Measurements from ENCODE around the gene SLC6A2.

The SLC6A2 gene

DNA sequence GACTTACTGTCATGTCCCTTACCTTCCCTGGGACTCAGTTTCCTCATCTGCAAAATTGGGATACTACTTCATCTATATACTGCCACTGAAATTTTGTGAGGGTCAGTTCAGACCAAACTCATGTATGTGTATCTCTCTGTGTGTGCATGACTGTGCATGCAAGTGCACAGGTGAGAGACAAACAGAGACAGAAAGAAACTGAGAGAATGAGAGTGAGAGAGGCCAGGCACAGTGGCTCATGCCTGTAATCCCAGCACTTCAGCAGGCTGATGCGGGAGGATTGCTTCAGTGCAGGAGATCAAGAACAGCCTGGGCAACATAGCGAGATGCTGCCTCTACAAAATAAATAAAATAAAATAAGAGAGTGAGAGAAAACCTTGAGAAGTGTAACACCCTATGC, 32.1 kb upstream of the SLC6A2 start:
- TF ChIP-seq, protein P1, sequence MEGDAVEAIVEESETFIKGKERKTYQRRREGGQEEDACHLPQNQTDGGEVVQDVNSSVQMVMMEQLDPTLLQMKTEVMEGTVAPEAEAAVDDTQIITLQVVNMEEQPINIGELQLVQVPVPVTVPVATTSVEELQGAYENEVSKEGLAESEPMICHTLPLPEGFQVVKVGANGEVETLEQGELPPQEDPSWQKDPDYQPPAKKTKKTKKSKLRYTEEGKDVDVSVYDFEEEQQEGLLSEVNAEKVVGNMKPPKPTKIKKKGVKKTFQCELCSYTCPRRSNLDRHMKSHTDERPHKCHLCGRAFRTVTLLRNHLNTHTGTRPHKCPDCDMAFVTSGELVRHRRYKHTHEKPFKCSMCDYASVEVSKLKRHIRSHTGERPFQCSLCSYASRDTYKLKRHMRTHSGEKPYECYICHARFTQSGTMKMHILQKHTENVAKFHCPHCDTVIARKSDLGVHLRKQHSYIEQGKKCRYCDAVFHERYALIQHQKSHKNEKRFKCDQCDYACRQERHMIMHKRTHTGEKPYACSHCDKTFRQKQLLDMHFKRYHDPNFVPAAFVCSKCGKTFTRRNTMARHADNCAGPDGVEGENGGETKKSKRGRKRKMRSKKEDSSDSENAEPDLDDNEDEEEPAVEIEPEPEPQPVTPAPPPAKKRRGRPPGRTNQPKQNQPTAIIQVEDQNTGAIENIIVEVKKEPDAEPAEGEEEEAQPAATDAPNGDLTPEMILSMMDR (conservative IDR thresholded peaks at IDR 0.05; ENCODE audit: control insufficient read depth, insufficient read depth, low read depth, low read length): no peak
- no peak for DNase-seq (ENCODE audit: low read depth)
- no peak overlapping the region for H3K4me3 ChIP-seq (ENCODE audit: control insufficient read depth, low read depth, low read length)

DNA sequence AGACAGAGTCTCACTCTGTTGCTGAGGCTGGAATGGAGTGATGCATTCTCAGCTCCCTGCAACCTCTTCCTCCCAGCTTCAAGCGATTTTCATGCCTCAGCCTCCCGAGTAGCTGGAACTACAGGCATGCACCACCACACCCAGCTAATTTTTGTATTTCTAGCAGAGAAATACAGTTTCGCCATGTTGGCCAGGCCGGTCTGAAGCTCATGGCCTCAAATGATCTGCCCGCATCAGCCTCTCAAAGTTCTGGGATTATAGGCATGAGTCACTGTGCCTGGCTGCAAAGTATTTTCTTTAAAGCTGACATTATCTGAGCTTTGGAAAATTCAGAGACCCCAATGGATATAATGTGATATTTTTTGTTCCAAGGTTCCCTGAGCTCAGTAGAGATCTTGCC, 31.1 kb upstream of the SLC6A2 start:
- DNase-seq (ENCODE audit: low read depth): no peak
- H3K4me3 ChIP-seq (ENCODE audit: control insufficient read depth, low read depth, low read length): no peak overlapping the region
- TF ChIP-seq, protein P1 (conservative IDR thresholded peaks at IDR 0.05; ENCODE audit: control insufficient read depth, insufficient read depth, low read depth, low read length): no peak

- TF ChIP-seq, protein P1 (conservative IDR thresholded peaks at IDR 0.05; ENCODE audit: control insufficient read depth, insufficient read depth, low read depth, low read length): no peak
- no peak overlapping the region for H3K4me3 ChIP-seq (ENCODE audit: control insufficient read depth, low read depth, low read length)
- DNase-seq (ENCODE audit: low read depth): no peak
Observed at GRCh38 chr16:55625843-55626242, 29.9 kb upstream of the SLC6A2 start.

DNA sequence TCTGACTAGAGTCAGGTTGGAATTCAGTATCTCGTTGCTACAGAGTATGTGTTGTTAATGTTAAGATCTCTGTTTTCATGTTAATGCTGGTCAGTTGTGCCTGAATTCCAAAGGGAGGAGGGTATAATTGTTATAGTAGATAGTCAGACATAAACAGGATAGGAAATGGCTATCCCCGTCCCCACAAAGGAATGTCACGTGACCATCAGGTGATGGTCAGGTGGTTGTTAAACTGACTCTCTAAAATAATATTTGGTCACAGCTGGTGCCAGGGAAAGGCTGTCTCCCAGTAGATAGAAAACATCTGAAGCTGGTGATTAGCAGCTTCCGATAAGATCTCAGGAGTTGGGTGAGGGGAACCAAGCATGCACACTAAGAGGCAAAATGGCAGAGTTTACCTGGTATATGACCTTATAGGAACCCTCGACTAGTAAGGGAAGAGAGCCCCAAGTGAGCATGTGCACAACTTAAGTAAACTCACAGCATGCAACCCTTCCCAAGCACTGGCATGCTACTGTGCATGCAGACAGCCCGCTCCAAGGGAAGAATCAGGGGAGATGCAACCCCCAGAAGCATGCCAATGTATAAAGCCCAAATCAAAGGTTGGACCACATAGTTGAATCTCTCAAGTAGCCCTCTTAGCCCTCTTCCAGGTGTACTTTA, 27.4 kb upstream of the SLC6A2 start:
- TF ChIP-seq, protein P1 (conservative IDR thresholded peaks at IDR 0.05; ENCODE audit: control insufficient read depth, insufficient read depth, low read depth, low read length): no peak
- no peak overlapping the region for H3K4me3 ChIP-seq (ENCODE audit: control insufficient read depth, low read depth, low read length)
- DNase-seq (ENCODE audit: low read depth): no peak

DNA sequence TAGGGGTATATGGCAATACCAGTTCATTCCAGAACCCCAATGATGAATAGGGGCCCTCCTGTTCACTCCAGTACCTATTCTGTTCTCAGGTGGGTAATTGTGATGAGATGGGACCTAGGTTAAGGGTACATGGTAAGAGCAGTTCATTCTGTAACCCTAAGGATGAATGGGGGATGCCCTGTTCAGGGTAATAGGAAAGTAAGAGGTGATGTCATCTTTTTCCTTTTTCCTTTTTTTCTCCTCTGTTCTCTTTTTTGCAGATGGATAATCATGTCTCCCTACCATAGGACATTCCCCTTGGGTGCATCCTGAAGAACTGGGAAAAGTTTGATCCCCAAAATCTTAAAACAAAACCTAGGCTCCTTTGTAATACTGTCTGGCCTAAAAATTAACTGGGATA, 25.0 kb upstream of the SLC6A2 start:
- TF ChIP-seq, protein P1 (conservative IDR thresholded peaks at IDR 0.05; ENCODE audit: control insufficient read depth, insufficient read depth, low read depth, low read length): no peak
- H3K4me3 ChIP-seq (ENCODE audit: control insufficient read depth, low read depth, low read length): no peak overlapping the region
- no peak for DNase-seq (ENCODE audit: low read depth)

GRCh38 chr16:55632259-55632658, 23.5 kb upstream of the SLC6A2 start:
- no peak overlapping the region for H3K4me3 ChIP-seq (ENCODE audit: control insufficient read depth, low read depth, low read length)
- DNase-seq (ENCODE audit: low read depth): no peak
- TF ChIP-seq, protein P1 (conservative IDR thresholded peaks at IDR 0.05; ENCODE audit: control insufficient read depth, insufficient read depth, low read depth, low read length): no peak

- TF ChIP-seq, protein P1 (conservative IDR thresholded peaks at IDR 0.05; ENCODE audit: control insufficient read depth, insufficient read depth, low read depth, low read length): no peak
- DNase-seq (ENCODE audit: low read depth): no peak
- H3K4me3 ChIP-seq (ENCODE audit: control insufficient read depth, low read depth, low read length): no peak overlapping the region
Observed at GRCh38 chr16:55634193-55634592, 21.6 kb upstream of the SLC6A2 start.

Data from fibroblast of mammary gland (primary cell).